Lung (tissue), 12 donors: ENCODE results near the gene TMPRSS7. TPM values are rescaled to one million over a fixed set of nuclear protein-coding genes. Genes with fewer than 3 reads are reported as not detected.

ENCODE experiments used
- ATAC-seq: fragments of 200-7000 bp; cut with Tn5 transposase; one replicate; pipeline ENCODE4 v1.9.1; 2020; ENCODE audit warnings: moderate number of reproducible peaks; ENCODE audit not compliant: insufficient read depth, low FRiP score
- DNase-seq, 3 donors: peaks; one replicate each; pipeline ENCODE4 v3.0.0-alpha.2; 2013 to 2017
- H3K27ac ChIP-seq, 2 donors: one replicate each; pipeline ENCODE4 v1.5.1; 2013; ENCODE audit warnings: mild to moderate bottlenecking in 2 of 2, moderate library complexity in 2 of 2, control low read depth in 1 of 2, inconsistent platforms in 1 of 2, low read depth in 1 of 2, low read length in 1 of 2
- H3K27me3 ChIP-seq, 3 donors: one replicate each; pipeline ENCODE4 v1.5.1; 2013; ENCODE audit warnings: low read length in 2 of 3; ENCODE audit not compliant: control insufficient read depth in 3 of 3, insufficient read depth in 3 of 3
- H3K36me3 ChIP-seq, 4 donors: one replicate each; pipeline ENCODE4 v1.5.1; 2013; ENCODE audit warnings: low read length in 4 of 4, mild to moderate bottlenecking in 1 of 4, moderate library complexity in 1 of 4; ENCODE audit not compliant: control insufficient read depth in 4 of 4, insufficient read depth in 4 of 4
- H3K4me1 ChIP-seq, 5 donors: one replicate each; pipeline ENCODE4 v1.5.1; 2013; ENCODE audit warnings: low read length in 5 of 5, mild to moderate bottlenecking in 2 of 5, moderate library complexity in 1 of 5; ENCODE audit not compliant: control insufficient read depth in 5 of 5, insufficient read depth in 5 of 5
- H3K4me3 ChIP-seq: one replicate; pipeline ENCODE4 v1.5.1; 2013; ENCODE audit warnings: mild to moderate bottlenecking, control low read depth, moderate library complexity
- H3K9ac ChIP-seq, 2 donors: one replicate each; pipeline ENCODE4 v1.5.1; 2013; ENCODE audit warnings: low read length in 2 of 2, control low read depth in 1 of 2; ENCODE audit not compliant: insufficient read depth in 1 of 2
- H3K9me3 ChIP-seq, 4 donors: one replicate each; pipeline ENCODE4 v1.5.1; 2013; ENCODE audit warnings: low read length in 3 of 4, mild to moderate bottlenecking in 1 of 4, moderate library complexity in 1 of 4; ENCODE audit not compliant: control insufficient read depth in 4 of 4, insufficient read depth in 3 of 4
- WGBS, 2 donors: extraction: QIAGEN DNeasy Blood & Tissue Kit; methylation state at CpG; one replicate each; pipeline ENCODE4 v1.1.7; 2013; 5-methylcytosine and 5-hydroxymethylcytosine counted together
- polyA plus RNA-seq, 2 donors: library from polyadenylated mRNA; stranded (reverse); fragments of 200-250 nt; gene quantifications; one replicate each; pipeline ENCODE4 v1.2.1, GENCODE V29; 2013
- total RNA-seq, 2 donors: library from RNA; depleted of rRNA in 1 of 2; stranded (reverse); fragments of >200 nt in 1 of 2; gene quantifications; one replicate each; pipeline ENCODE4 v1.2.1, GENCODE V29; 2014 to 2021
- TF ChIP-seq, protein P1 (sequence below): IDR thresholded peaks from 2 replicates; pipeline ENCODE4 v1.5.1; 2012; ENCODE audit warnings: mild to moderate bottlenecking; ENCODE audit errors: control extremely low read depth, extremely low read depth
- donor health status: control.
- donor health status: control.
- donor health status: Bipolar disorder and iron deficiency.
- donor health status: healthy.
- donor health status: DM: yes; HTN: yes; CAD: no.

The TMPRSS7 gene
- total and polyA plus RNA-seq, 4 donors, result 0.09 to 0.31 (median 0.17) TPM

DNA sequence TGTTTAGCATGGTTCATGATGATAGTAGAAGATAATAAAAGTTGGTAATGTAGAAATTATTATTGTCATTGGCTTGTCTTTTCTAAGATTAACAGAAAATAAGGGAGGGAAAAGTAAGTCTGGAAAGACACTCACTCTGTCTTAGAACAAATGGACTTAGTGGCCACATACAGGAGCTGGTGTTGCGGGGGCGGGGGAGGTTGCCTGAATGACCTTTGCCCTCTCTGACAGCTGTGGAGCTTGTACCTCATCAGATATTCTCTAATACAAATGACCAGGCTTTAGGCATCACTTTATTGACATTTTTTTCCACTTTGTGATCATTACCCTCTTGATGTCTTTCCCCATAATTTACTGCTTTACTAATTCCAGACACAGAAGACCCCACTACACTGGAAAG is 29.9 kb upstream of the TMPRSS7 start:
- Histone ChIP-seq H3K9me3 (no peaks in the 10 kb centered on the region), H3K9ac (no peak overlapping the region)

DNA sequence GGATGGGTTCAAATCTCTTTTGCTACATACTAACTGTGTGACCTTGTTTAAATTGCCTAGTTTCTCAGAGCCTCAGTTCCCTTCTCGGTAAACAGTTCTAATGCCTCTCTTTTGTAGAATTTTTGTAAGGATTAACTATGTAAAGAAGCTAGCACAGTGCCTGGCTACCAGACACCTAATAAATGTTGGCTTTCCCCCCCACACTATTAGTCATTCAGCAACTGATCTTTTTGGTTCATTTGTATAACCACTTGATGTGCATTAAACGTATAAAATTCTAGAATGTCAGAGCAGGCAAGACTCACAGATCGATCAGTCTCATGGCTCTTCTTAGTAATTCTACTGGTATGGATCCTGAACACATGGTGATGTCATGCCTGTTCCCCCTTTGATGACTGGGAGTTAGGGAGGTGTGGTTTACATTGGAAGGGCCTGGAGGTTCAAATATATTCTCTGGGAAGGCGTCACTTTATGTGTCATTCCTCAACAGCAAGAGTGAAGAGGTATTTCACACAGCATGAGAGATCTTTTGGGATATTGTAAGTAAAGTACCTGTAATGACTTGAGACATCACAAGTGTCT is 29.4 kb upstream of the TMPRSS7 start:
- Histone ChIP-seq H3K27me3 (no peaks in the 10 kb centered on the region), H3K9me3 (no peaks in the 10 kb centered on the region), H3K4me1 (peaks cover 0 to 58% (median 15%) of the 10 kb centered on the region in 5 donors), H3K36me3 (no peaks in the 10 kb centered on the region), H3K9ac (no peak overlapping the region), H3K4me3 (no peak overlapping the region), H3K27ac (no peak overlapping the region)
- ATAC-seq (no peak), DNase-seq (no peak)
- TF ChIP-seq, protein P1, sequence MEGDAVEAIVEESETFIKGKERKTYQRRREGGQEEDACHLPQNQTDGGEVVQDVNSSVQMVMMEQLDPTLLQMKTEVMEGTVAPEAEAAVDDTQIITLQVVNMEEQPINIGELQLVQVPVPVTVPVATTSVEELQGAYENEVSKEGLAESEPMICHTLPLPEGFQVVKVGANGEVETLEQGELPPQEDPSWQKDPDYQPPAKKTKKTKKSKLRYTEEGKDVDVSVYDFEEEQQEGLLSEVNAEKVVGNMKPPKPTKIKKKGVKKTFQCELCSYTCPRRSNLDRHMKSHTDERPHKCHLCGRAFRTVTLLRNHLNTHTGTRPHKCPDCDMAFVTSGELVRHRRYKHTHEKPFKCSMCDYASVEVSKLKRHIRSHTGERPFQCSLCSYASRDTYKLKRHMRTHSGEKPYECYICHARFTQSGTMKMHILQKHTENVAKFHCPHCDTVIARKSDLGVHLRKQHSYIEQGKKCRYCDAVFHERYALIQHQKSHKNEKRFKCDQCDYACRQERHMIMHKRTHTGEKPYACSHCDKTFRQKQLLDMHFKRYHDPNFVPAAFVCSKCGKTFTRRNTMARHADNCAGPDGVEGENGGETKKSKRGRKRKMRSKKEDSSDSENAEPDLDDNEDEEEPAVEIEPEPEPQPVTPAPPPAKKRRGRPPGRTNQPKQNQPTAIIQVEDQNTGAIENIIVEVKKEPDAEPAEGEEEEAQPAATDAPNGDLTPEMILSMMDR, result no peak
- 70 to 74% methylated on average over 4 of the region's 4 CpGs for WGBS, 2 donors

More for the DNA sequence above, 29.9 kb upstream of the TMPRSS7 start:
- H3K27me3 ChIP-seq, result no peaks in the 10 kb centered on the region
- ATAC-seq (no peak), DNase-seq (no peak)
- no peak overlapping the region for H3K4me3 ChIP-seq
- 97 to 98% methylated on average over 2 of the region's 2 CpGs for WGBS, 2 donors
- no peaks in the 10 kb centered on the region for H3K36me3 ChIP-seq
- TF ChIP-seq, protein P1, result no peak
- H3K4me1 ChIP-seq, result peaks cover 0 to 58% (median 15%) of the 10 kb centered on the region in 5 donors
- H3K27ac ChIP-seq, result no peak overlapping the region

DNA sequence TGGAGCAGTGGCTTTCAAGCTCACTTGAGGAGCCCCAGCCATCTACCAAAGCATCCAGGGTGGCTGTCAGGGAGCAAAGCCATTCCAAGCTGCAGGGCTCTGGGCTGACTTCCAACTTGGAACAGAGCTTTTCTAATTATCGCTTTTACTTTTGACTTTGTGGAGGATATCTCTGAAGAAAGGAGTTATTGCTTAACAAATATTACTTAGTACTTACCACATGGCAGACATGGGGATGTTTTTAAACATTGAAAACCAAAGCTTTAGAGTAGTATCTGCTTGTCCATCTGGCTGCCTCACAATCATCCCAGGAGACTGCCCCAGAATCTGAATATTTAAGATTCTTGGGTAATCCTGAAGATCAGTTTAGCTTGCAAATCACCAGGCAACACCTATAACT is 26.9 kb upstream of the TMPRSS7 start:
- Histone ChIP-seq H3K9ac (no peak overlapping the region), H3K27me3 (no peaks in the 10 kb centered on the region), H3K9me3 (no peaks in the 10 kb centered on the region), H3K4me3 (no peak overlapping the region), H3K27ac (no peak overlapping the region), H3K36me3 (no peaks in the 10 kb centered on the region), H3K4me1 (peaks cover 0 to 66% (median 12%) of the 10 kb centered on the region in 5 donors)
- TF ChIP-seq, protein P1, result no peak
- DNase-seq (peak; percentile 73 to 92 (median 92)), ATAC-seq (no peak)
- WGBS, 2 donors, result 39 to 69% methylated on average over 1 of the region's 1 CpG

DNA sequence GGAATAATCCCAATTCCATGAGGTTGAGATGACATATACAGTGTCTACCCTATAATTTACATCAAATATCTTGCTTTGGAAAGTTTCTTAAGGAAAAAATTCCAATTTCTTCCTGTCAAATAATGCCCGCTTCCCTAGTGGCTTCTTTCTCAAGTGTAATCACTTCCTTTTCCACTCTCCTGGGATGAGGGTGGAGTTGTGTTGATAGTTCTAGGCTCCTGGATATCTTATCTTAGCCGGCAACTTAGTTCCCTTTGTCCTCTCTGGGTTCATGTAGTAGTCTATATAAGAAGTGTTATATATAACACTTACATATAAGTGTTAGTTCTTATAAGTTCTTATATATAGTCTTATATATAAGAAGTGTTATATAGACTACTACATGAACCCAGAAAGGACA is 24.9 kb upstream of the TMPRSS7 start:
- no peak for ATAC-seq
- WGBS, 2 donors, result 75 to 79% methylated on average over 2 of the region's 2 CpGs
- TF ChIP-seq, protein P1, result no peak

More for the DNA sequence above, 24.9 kb upstream of the TMPRSS7 start:
- Histone ChIP-seq H3K27me3 (no peaks in the 10 kb centered on the region), H3K36me3 (no peaks in the 10 kb centered on the region), H3K4me3 (no peak overlapping the region), H3K9ac (no peak overlapping the region), H3K9me3 (no peaks in the 10 kb centered on the region), H3K4me1 (peaks cover 0 to 66% (median 12%) of the 10 kb centered on the region in 5 donors), H3K27ac (no peak overlapping the region)
- no peak for DNase-seq
